GM18907 (cell line): Measurements from ENCODE around the gene SDR42E2.
"Not testable (repeated sequence)": the region's sequence is repeated elsewhere in the genome, so short reads cannot be mapped to it uniquely, and the experiment has no call there.

ENCODE experiments used
- ATAC-seq: cut with Tn5 transposase; IDR thresholded peaks from one replicate; pipeline ENCODE4 v1.9.1; 2021; ENCODE audit warnings: mild to moderate bottlenecking, moderate library complexity; ENCODE audit not compliant: unreplicated experiment

The SDR42E2 gene

DNA sequence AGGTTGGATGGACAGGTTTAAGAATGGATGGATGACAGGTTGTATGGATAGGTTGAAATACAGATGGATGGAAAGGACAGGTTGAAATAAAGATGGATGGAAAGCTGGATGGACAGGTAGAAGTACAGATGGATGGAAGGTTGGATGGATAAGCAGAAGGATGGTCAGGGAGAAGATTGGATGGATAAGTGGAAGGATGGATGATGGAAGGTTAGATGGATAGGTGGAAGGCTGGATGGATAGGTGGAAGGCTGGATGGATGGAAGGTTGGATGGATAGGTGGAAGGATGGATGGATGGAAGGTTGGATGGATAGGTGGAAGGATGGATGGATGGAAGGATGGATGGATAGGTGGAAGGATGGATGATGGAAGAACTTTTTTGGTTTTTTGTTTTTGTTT, 905 bp upstream of the SDR42E2 start:
- no peak for ATAC-seq

DNA sequence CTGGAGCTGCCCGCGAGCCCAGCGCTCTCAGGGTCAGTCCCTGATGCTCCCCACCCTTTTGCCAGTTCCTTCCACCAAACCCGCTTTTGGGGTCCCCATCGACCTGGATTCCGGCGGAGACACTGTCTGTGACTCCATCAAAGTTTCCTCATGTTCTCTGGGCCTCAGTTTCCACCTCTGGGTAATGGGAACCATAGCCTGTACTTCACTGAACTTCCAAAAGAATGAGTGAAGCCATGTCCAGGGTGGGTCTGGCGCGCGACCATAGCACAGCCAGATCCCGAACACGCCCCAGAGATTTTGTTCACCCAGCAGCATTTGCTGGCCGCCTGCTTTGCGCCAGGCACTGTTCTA, 327 bp downstream of the SDR42E2 start:
- no peak for ATAC-seq

DNA sequence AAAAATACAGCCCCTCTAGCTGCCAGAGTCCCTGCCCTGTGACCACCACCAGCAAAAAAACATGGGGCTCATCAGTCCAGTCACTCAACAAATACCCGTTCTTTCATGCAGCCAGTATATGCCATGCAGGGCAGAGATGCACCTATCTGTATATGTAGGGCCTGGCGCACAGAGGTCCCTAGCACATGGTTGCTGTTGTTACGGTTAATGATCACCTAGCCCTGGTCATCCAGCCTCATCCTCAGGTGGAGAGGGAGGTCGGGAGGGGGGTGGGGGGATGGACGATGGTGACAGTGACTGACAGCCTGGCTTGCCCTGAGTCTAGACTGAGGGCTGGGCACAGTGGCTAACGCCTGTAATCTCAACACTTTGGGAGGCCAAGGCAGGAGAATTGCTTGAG, 1.5 kb downstream of the SDR42E2 start:
- ATAC-seq, result no peak

GRCh38 chr16:22164482-22164881, 2.2 kb downstream of the SDR42E2 start:
- no peak for ATAC-seq

GRCh38 chr16:22165508-22166285, 3.4 kb downstream of the SDR42E2 start:
- no peak for ATAC-seq

- ATAC-seq, result no peak
Measured at GRCh38 chr16:22171953-22172352, 9.6 kb downstream of the SDR42E2 start.

DNA sequence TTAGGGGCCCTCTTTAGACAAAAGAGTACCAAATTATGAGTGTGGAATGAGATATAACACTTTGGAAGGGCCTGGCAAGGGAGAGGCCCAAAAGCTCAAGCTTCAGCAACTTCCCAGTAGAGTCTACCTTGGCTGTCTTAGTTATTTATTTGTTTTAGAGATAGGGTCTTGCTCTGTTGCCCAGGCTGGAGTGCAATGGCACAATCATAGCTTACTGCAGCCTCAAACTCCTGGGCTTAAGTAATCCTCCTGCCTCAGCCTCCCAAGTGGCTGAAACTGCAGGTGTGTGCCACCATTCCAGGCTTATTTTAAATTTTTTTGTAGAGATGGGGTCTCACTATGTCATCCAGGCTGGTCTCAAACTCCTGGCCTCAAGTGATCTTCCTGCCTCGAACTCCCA, 10.3 kb downstream of the SDR42E2 start:
- not testable (repeated sequence) for ATAC-seq

DNA sequence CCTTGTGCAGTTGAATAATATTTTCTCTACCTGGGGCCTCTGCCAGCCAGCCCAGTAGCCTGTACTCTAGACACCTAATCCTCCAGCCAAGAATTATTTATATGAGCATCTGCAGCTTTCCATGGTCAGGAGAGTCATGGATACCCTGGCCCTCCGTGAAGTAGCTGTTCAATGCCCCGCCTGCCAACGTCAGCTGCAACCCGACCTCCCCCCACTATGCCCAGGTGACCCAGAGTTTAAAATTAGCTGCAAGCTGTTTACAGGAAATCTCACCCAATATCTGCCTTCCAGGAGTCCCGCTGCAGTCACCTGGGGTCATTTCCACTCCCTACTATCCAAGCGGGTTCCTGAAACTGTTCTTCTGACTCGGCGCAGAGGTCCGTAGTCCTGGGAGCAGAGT, 12.3 kb downstream of the SDR42E2 start:
- no peak for ATAC-seq

GRCh38 chr16:22177968-22178930, 15.9 kb downstream of the SDR42E2 start:
- ATAC-seq, result no peak

GRCh38 chr16:22181426-22181825, 19.1 kb downstream of the SDR42E2 start:
- ATAC-seq, result no peak

DNA sequence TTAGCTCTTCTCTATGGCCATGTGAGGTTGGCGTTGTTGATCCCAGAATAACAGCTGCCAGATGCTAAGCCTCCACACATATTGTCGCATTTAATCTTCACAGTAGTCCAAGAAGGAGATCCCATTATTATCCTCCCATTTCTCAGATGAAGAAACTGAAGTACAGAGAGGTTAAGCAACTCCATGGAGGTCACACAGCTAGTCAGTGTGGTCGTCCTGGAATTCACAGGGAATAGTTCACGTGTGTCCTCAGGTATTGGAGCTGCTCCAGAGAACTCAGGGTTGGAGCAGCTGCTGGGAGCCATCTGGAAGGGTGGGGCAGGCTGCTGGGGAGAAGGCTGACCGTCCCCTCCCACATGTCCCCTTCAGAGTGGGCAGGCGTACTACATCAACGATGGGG, 19.5 kb downstream of the SDR42E2 start:
- ATAC-seq, result no peak

DNA sequence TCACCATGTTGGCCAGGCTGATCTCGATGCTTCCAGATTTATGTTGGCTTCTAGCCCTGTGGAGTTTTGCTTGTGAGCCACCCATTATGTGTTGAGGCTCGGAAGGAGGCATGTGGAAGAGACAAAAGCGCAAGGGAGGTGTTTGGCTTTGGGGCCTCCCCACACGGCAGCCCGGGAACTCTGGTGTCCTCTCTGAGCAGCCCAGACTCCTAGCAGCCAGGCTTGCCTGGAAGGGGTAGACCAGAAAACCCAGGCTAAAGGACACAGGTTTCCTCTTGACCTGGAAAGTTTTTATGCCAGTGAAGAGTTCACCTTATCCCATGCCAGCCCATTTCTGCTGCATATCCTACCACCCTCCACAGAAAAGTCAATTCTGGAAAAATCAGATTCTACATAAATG, 21.0 kb downstream of the SDR42E2 start:
- no peak for ATAC-seq

- no peak for ATAC-seq
Measured at GRCh38 chr16:22183901-22184614, 21.8 kb downstream of the SDR42E2 start.

- ATAC-seq, result no peak
Measured at GRCh38 chr16:22184615-22184968, 22.3 kb downstream of the SDR42E2 start.

GRCh38 chr16:22186517-22186916, 24.2 kb downstream of the SDR42E2 start:
- no peak for ATAC-seq

DNA sequence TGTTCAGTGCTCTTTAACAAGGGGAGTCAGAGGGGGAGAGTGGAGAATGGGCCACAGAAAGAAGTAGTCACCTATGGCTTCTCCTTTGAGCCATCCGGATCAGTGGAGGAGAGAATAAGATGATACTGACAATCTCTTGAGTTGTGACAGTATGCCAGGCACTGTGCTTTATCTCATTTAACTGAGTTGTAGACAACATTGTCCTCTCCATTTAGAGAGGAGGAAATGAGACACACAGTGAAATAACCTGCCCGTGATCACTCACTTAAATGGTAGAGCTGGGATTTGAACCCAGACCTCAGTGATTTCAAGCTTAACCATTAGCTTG, 25.9 kb downstream of the SDR42E2 start:
- ATAC-seq, result no peak

DNA sequence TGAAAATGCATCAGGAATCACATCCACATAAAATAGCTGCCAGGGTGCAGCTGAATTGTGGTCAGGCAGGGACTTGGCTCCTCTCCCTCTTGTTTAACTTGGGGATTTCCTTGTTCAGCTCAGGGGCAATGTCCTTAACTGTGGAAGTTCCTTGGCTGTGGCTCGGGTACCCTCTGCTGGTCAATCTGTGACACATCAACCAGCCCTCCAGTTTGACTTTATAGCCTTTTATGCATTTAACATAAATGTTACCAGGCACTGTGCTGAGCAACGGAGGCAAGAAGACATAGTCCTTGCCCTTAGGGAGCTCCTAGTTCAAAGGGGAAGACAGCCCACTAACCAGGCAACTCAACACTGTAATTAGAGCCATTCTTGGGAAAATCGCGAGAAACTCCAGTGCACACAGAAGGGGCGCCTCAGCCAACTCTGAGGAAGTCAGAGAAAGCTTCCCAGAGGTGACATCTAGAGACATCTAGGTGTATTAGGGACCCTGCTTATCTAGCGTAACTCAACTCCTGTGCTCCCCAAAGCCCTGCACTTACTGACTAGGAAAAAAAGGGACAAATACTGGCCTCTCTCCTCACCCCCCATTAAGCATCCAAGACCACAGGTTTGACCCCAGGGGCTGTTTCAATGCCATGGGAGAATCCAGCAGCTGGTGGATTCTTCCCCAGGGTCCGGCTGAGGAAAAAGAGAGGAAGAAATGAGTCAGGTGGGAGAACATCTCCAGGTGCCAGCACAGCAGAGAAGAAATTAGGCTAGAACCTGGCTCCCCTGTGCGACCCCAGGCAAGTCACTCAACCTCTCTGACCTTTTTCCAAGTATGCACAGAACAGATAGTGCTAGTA, 26.5 kb downstream of the SDR42E2 start:
- no peak for ATAC-seq

DNA sequence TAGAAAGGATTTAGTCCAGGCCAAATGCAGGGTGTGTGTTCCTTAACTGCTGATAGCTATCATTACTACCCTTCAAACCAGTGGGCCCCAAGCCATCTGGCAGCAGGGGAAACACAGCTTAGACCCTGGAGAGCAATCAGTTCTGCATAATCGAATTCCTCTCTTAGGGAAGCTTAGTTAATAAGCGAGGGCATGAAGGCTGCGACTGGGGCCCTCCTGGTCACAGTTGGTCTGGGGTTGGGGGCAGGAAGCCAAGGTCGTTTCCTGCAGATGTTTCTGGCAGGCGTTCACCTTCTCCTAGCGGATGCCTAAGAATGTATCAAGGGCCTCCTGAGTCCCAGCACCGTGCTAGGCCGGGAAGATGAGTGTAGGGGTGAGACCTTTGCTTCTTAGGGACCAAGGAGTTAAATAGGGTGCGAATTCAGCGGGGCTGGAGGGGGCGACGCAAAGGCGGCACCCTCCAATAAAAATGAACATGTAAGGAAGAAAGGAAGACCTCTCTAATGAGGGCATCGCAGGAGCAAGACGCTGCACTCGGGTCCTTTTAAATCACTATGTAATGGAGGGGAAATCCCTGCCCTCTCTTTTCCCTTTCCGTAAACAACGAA, 27.3 kb downstream of the SDR42E2 start:
- no peak for ATAC-seq

GRCh38 chr16:22190081-22190775, 27.9 kb downstream of the SDR42E2 start:
- peak; percentile 66 for ATAC-seq
